ENCODE results near the gene HK3. TPM values are rescaled to one million over a fixed set of nuclear protein-coding genes. Genes with fewer than 3 reads are reported as not detected.

Gene HK3
- total RNA-seq, 1 donor from 2014 or later = 6.4 TPM

DNA sequence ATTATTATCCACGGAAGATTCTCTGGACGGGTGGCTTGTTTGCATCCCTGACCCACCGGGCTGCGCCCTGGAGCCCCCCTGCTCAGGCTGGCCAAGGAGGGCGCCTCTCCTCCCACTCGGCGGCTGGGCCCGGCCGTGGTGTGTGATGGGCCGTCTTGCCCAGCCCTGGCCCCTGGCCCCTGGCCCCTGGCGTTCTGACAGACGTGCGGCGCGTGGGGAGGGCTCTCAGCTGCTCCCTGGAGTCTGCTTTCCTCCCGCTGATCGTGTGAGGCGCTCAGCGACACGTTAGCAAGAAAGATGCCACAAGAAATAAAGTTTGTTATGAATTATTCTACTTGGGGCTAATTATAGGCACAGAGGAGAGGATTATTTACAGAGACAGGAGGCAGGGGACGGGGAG, 55.5 kb downstream of the HK3 start:
- DNase-seq (ENCODE audit: missing footprints) = peak; percentile 22
- intact Hi-C loops (cut with DNase I) = no loop called here
- no peak for ATAC-seq

DNA sequence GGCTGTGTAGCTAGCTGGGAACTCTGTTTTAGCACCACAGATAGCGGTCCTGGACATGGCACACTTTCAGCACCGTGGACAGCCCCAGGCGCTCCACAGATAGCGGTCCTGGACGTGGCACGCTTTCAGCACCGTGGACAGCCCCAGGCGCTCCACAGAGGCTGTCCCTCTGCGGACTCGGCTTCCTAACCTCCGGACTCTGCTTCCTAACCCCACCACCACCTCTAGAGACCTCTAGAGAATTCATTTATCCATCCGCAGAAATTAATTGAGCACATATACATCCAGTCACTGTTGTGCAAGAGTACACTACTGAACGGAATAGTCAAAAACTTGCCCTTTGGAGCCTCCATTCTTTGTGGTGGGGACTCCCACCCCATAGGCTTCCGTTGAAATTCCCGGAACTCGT, 61.4 kb downstream of the HK3 start:
- ATAC-seq (peak; percentile 92), DNase-seq (ENCODE audit: missing footprints) (peak; percentile 91)
- intact Hi-C loops (cut with DNase I) = no loop called here

DNA sequence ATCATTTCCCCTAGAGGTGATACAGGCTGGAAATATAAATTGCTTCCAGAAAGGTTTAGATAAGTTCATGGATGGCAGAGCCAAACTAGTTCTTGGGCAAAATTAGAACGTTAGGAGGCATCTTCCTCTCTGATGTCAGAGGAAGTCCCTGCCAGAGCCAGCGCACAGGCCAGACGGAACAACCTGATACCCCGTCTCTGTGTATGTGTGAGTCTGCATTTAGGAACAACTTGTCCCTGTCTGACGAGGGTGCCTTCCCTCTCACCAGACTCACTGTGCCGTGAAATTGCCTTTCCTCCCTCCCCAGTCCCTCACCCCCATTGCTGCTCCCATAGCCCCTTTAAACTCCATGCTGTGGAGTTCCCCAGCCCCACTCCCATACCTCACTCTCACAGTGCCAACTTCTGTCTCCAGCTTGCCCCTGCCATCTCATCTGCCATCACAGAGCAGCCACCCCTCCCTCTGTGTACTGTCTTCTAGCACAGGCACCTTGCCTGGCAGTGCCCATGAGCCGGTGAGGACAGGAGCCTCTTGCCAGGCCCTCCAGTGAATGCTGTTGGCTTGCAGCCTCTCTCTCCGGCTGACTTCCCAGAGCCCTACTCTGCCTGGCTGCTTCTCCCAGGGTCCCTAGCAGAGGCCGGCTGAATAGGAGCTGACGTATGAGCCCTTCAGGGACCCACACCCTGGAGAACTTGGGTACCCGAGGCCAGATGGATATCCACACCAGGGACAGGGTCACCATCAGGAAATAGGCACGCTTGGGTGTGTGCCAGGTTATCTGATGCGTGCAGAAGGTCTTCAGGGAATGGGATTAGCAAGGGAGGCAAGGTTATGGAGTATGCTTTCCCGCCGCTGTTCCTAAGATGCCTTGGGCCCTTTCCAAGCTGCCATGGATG, 62.1 kb downstream of the HK3 start:
- intact Hi-C loops (cut with DNase I) = no loop called here
- DNase-seq (ENCODE audit: missing footprints) (peak; percentile 41), ATAC-seq (no peak)

DNA sequence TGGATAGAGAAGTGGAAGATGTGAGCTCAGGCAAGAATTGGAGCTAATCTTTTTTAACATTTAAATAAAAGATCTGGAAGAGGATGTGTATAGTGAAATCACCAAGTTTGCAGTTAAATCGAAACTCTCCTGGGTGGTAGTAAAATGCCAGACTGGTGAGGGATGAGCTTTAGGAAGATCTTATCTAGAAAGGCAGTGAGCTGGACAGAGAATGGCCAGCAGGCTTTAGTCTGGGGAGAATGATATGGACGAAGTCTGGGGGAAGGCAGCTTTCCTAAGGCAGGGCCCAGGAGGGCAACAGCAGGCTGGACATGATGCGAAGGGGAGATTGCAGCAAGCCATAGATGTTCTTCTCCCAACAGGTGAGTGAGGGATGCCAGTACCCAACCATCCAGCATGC, 63.2 kb downstream of the HK3 start:
- no peak for ATAC-seq
- DNase-seq (ENCODE audit: missing footprints) = no peak
- intact Hi-C loops (cut with DNase I) = no loop called here

DNA sequence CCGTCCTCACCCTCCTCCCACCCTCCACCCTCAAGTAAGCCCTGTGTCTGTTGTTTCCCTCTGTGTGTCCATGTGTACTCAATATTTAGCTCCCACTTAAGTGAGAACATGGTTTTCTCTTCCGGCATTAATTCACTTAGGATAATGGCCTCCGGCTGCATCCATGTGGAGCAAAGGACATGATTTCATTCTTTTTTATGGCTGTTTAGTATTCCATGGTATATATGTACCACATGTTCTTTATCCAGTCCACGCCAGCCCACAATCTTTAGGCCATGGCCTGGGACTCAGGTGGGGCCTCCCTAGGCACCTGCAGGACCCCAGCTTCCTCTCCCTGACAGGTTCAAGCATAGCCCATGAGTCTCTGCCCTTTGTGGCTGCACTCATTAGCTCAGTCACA, 65.9 kb downstream of the HK3 start:
- no peak for ATAC-seq
- DNase-seq (ENCODE audit: missing footprints) = no peak
- intact Hi-C loops (cut with DNase I) = no loop called here

GRCh38 chr5:176832162-176832561, 67.0 kb downstream of the HK3 start:
- no peak for DNase-seq (ENCODE audit: missing footprints)
- intact Hi-C loops (cut with DNase I) = no loop called here
- no peak for ATAC-seq

- DNase-seq (ENCODE audit: missing footprints) = peak; percentile 9
- intact Hi-C loops (cut with DNase I) = no loop called here
Observed at GRCh38 chr5:176831425-176831824, 67.7 kb downstream of the HK3 start.

DNA sequence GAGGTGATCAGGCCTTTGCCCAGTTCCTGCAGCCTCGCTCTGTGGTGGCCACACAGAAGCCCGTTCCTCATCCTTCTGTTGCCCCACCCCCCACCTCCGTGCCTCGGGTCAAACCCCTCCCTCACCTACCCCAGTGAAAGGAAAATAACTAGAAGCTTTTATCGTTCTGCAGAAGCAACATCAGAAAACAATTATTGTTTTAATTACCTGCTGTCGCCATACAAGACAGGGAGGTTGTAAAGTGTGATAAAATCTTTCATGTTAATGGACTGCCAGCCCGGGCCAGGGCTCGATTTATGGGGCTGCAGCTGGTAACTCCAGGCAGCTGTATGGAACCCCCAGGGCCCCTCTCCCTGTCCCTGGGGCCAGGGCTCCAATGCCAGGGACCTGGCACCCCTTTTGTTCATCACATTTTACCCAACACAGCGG, 68.1 kb downstream of the HK3 start:
- ATAC-seq = no peak
- intact Hi-C loops (cut with DNase I) = no loop called here

More at GRCh38 chr5:176831425-176831824, 67.7 kb downstream of the HK3 start:
- no peak for ATAC-seq

More for the DNA sequence above, 68.1 kb downstream of the HK3 start:
- DNase-seq (ENCODE audit: missing footprints) = peak; percentile 45

Other genes starting within 250 kb of the HK3 start
- 0.08 TPM for gene UNC5A, start 88.8 kb downstream of the HK3 start, total RNA-seq
- gene UIMC1, start 107.4 kb upstream of the HK3 start, total RNA-seq = 34.3 TPM
- 6.2 TPM for gene ZNF346, start 123.3 kb upstream of the HK3 start, total RNA-seq
- 4.3 TPM for gene FGFR4, start 187.6 kb upstream of the HK3 start, total RNA-seq
- 36.1 TPM for gene NSD1, start 234.4 kb upstream of the HK3 start, total RNA-seq